H54 (cell line): ENCODE data around the gene PCP2.
"Not testable (repeated sequence)": the region's sequence is repeated elsewhere in the genome, so short reads cannot be mapped to it uniquely, and the experiment has no call there.

Experiments
- DNase-seq: peaks from one replicate; pipeline ENCODE4 v3.0.0; 2011; ENCODE audit warnings: low spot score, mixed read lengths; ENCODE audit not compliant: insufficient read length
- FAIRE-seq: peaks from 3 replicates; lab custom pipeline; 2011; peaks lifted over from hg19 to GRCh38; lab: Jason Lieb, UNC
- POLR2A ChIP-seq: IDR thresholded peaks from 2 replicates; pipeline ENCODE4 v1.6.1; 2011; ENCODE audit warnings: low read depth, mild to moderate bottlenecking, low read length

Gene PCP2

GRCh38 chr19:7650148-7650547 is 16.6 kb upstream of the PCP2 start:
- FAIRE-seq (no peak), DNase-seq (no peak)
- TF ChIP-seq POLR2A: no peak

DNA sequence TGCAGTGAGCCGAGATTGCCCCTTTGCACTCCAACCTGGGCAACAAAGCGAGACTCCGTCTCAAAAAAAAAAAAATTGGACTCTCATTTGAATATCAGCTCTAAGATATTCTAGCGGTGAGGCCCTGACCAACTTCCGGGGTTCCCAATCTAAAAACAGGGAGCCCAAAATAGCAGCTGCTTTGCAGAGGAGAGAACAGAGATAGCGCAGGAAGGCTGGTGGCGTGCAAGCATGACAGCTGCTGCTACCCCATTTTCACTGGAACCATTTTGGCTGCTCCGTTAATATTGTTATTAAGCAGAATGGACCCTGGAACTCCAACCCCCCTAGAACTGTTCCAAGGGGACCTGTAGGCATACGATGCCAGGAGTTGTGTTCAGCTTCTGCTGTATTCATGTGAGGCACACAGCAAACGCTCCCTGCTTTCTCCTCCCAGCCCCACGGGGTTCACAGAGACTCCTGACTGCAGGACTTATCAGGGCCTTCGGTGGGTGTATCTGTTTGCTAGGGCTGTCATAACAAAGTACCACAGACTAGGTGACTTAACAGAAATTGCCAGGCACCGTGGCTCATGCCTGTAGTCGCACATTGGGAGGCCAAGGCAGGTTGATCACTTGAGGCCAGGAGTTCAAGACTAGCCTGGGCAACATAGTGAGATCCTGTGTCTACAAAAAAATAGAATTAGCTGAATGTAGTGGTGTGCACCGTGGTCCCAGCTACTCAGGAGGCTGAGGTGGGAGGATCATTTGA is 14.9 kb upstream of the PCP2 start:
- TF ChIP-seq POLR2A: no peak
- DNase-seq (no peak), FAIRE-seq (no peak)

- FAIRE-seq: no peak
- no peak for TF ChIP-seq POLR2A
- DNase-seq: no peak
Observed at GRCh38 chr19:7647156-7647555, 13.6 kb upstream of the PCP2 start.

DNA sequence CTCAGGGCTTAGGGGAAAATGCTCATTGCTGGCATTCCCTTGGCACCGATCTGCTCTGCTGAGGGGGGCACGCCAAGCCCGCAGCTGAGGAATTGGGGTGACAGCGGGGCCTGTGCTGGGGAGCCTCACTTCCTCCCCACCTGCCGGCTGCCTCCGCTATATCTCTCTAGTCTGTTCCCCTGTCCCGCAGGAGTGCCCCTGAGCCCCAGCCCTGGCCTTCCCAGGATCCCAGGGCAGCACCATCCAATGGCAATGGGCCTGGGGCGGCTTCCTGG is 12.8 kb upstream of the PCP2 start:
- TF ChIP-seq POLR2A: no peak
- DNase-seq: no peak
- no peak for FAIRE-seq

DNA sequence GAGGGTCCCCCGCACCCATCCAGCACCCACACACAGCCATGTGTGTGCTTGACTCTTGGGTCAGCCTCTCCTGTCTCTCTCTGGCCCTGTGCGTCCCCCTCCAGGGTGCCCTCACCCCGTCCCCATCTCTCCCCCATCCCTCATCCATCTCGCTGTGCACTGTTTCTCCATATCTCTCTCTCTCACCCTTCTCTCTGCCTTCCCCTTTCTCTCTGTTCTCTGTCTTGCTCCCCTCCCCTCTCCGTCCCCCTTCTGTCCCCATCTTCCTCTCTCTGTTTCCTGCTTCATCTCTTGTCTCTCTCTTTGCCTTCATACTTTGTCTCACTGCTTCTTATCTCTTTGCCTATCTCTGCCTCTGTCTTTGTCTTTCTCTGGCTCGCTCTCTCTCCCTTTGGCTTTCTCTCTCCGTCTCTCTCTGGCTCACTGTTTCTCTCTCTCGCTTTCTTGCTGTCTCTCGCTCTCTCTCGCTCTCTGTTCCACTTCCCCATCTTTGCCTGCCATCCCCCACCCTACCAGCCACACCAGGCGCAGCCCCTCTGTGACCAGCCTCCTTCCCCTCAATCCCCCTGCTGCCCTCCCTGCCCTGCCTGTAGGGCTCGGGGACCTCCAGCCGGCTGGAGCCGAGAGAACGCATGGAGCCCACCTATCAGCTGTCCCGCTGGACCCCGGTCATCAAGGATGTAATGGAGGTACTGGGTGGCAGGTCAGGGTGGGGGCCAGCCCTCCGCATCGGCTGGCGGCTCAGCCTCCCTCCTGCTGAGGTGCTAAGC is 12.3 kb upstream of the PCP2 start:
- DNase-seq: no peak

DNA sequence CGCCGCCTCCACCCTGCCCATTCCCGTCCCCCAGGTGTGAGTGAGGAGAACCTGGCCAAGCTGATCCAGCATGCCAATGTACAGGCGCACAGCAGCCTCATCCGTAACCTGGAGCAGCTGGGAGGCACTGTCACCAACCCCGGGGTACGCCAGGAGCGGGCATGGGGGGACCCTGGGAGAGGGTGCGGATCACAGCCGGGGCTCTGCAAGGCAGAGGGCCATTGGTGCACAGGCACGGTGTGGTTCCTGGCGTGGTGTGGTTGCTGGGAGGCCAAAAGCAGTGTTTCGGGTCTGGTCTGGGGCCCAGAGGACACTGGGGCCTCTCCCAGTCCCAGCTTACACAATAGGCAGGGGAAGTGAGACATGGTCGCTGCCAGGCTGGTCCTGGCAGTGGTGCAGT is 11.6 kb upstream of the PCP2 start:
- FAIRE-seq: no peak
- no peak for DNase-seq
- no peak for TF ChIP-seq POLR2A

More for the DNA sequence above, 12.3 kb upstream of the PCP2 start:
- FAIRE-seq: no peak
- no peak for TF ChIP-seq POLR2A

DNA sequence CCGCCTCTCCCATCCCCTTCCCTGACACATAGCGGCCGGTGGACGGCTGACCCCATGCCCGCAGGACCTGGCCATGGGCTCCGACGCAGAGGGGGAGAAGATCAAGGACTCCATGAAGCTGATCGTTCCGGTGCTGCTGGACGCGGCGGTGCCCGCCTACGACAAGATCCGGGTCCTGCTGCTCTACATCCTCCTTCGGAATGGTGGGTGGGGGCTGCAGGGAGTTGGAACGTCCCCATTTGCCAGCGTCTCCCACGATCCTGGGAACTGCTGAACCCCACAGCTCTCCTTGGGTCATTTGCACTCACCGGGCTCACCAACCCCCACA is 11.0 kb upstream of the PCP2 start:
- DNase-seq: no peak
- no peak for FAIRE-seq

DNA sequence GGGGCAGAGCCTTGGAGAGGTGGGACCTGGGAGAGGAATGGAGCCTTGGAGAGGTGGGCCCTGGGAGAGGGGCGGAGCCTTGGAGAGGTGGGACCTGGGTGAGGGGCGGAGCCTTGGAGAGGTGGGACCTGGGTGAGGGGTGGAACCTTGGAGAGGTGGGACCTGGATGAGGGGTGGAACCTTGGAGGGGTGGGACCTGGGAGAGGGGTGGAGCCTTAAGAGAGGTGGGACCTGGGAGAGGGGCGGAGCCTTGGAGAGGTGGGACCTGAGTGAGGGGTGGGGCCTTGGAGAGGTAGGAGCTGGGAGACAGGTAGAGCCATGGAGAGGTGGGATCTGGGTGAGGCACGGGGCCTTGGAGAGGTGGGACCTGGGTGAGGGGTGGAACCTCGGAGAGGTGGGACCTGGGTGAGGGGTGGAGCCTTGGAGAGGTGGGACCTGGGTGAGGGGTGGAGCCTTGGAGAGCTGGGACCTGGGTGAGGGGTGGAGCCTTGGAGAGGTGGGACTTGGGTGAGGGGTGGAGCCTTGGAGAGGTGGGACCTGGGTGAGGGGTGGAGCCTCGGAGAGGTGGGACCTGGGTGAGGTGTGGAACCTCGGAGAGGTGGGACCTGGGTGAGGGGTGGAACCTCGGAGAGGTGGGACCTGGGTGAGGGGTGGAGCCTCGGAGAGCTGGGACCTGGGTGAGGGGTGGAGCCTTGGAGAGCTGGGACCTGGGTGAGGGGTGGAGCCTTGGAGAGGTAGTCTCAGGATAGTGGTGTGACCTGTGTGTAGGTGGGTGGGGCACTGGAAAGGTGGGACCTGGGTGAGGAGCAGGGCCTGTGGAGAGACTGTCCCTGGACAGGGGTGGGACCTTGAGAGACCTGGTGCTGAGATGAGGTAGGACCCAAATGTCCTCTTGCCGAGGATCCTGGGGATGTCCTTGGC is 10.4 kb upstream of the PCP2 start:
- not testable (repeated sequence) for DNase-seq, FAIRE-seq

More for the DNA sequence above, 11.0 kb upstream of the PCP2 start:
- TF ChIP-seq POLR2A: no peak

GRCh38 chr19:7643031-7643415 is 9.5 kb upstream of the PCP2 start:
- DNase-seq: no peak
- FAIRE-seq: no peak

GRCh38 chr19:7642295-7643030 is 8.9 kb upstream of the PCP2 start:
- no peak for TF ChIP-seq POLR2A
- no peak for DNase-seq
- no peak for FAIRE-seq

More at GRCh38 chr19:7643031-7643415, 9.5 kb upstream of the PCP2 start:
- TF ChIP-seq POLR2A: no peak

GRCh38 chr19:7641290-7642276 is 8.1 kb upstream of the PCP2 start:
- FAIRE-seq: no peak
- TF ChIP-seq POLR2A: no peak

DNA sequence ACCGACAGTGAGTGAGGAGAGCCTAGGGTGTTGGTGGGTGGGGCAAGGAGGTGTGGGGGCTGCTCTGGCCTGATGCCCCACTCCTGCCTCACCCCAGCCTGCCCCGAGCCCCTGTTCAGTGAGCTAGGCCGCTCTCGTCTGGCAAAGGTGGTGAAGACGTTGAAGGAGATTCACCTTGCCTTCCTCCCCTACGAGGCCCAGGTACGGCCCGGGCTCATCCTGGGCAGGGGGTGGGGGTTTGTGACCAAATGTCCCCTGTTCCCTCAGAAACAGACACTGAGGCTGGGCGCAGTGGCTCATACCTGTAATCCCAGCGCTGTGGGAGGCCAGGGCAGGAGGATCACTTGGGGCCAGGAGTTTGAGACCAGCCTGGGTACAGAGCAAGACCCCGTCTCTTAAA is 7.3 kb upstream of the PCP2 start:
- DNase-seq: no peak
- TF ChIP-seq POLR2A: no peak
- no peak for FAIRE-seq

More at GRCh38 chr19:7641290-7642276, 8.1 kb upstream of the PCP2 start:
- DNase-seq: no peak
